ENCODE measurements around the gene DAPK2. TPM values are rescaled to one million over a fixed set of nuclear protein-coding genes. Genes with fewer than 3 reads are reported as not detected.

DAPK2 gene
- total and polyA plus RNA-seq, 2 of the 13 experiments (the other 11 are each of a cell fraction or from before 2014, with no cell fraction given), result 0.33 to 0.63 TPM

- TF ChIP-seq HINFP (CRISPR knock-in tag; IDR thresholded peaks at IDR 0.05; ENCODE audit: low read depth) (no peak), ZNF546 (CRISPR knock-in tag; conservative IDR thresholded peaks at IDR 0.05) (no peak), SAP130 (CRISPR knock-in tag; IDR thresholded peaks at IDR 0.05; ENCODE audit: low read depth) (peak; percentile 75), ZNF550 (CRISPR knock-in tag; IDR thresholded peaks at IDR 0.05; ENCODE audit: borderline replicate concordance) (no peak; the same call in 1 of the 2 replicates), SRF (IDR thresholded peaks at IDR 0.05; ENCODE audit: low read depth, low read length) (no peak), ONECUT2 (CRISPR knock-in tag; IDR thresholded peaks at IDR 0.05) (no peak), EP300 (IDR thresholded peaks at IDR 0.05; ENCODE audit: low read depth in 2 of 2, low read length in 2 of 2) (peak in 1 of 2 experiments; percentile 31; a peak in 1 of 4 replicates), EP300 (CRISPR knock-in tag; IDR thresholded peaks at IDR 0.05; ENCODE audit: borderline replicate concordance) (no peak), KLF11 (CRISPR knock-in tag; IDR thresholded peaks at IDR 0.05) (no peak), MIXL1 (CRISPR knock-in tag; IDR thresholded peaks at IDR 0.05) (no peak), ZNF451 (CRISPR knock-in tag; IDR thresholded peaks at IDR 0.05) (no peak), MXD1 (CRISPR knock-in tag; IDR thresholded peaks at IDR 0.05) (peak; percentile 61; the same call in 1 of the 2 replicates), ZNF562 (CRISPR knock-in tag; IDR thresholded peaks at IDR 0.05; ENCODE audit: borderline replicate concordance) (no peak), ZNF547 (CRISPR knock-in tag; IDR thresholded peaks at IDR 0.05) (no peak), FOXO1 (CRISPR knock-in tag; IDR thresholded peaks at IDR 0.05) (peak; percentile 77), BATF2 (CRISPR knock-in tag; IDR thresholded peaks at IDR 0.05) (no peak), ZNF280D (CRISPR knock-in tag; IDR thresholded peaks at IDR 0.05) (0 out of 2 replicates have a peak, but pooled peaks have one; percentile 54), ZBTB3 (CRISPR knock-in tag; IDR thresholded peaks at IDR 0.05; ENCODE audit: borderline replicate concordance, low read depth) (0 out of 2 replicates have a peak, but pooled peaks have one; percentile 15), HDAC6 (IDR thresholded peaks at IDR 0.05; ENCODE audit: low read depth, low read length) (no peak), ZNF20 (CRISPR knock-in tag; IDR thresholded peaks at IDR 0.05) (no peak), POGZ (CRISPR knock-in tag; IDR thresholded peaks at IDR 0.05) (peak; percentile 63; the same call in 1 of the 2 replicates), ARHGAP35 (CRISPR knock-in tag; IDR thresholded peaks at IDR 0.05; ENCODE audit: borderline replicate concordance) (peak; percentile 5; the same call in 1 of the 2 replicates), ZBTB2 (CRISPR knock-in tag; IDR thresholded peaks at IDR 0.05; ENCODE audit: low read depth) (no peak)
Measured at GRCh38 chr15:64093627-64094417, 47.5 kb upstream of the DAPK2 start, which contains the start of gene CIAO2A (continued).

All from HepG2 (cell line).